MV-4-11 (cell line): Measurements from ENCODE around the gene KIFAP3.
A peak's percentile ranks its signal among the peaks of the same experiment; 100 is the strongest.
"Not testable (repeated sequence)": the region's sequence is repeated elsewhere in the genome, so short reads cannot be mapped to it uniquely, and the experiment has no call there.

Experiments
- DNase-seq: peaks from one replicate; lab custom pipeline; 2025; lab: John Stamatoyannopoulos, UW

KIFAP3 gene

DNA sequence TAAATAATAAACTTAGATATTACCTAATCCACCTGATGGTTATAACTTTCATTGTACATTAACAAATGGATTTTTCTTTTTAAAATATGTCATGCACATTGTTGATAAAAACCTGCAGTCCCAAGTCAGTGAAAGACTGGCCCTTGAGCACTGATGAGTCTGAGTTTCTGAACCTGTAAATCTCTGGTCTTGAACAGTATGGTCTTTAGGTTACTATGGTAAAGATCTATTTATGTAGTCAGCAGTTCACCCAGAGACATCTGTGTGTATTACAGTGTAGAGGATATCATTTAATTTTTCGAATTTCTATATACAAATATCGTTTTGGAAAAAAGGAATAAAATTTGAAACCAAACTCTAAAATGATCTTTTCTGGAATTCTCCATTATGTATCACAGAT, 150.4 kb downstream of the KIFAP3 start:
- no peak for DNase-seq

DNA sequence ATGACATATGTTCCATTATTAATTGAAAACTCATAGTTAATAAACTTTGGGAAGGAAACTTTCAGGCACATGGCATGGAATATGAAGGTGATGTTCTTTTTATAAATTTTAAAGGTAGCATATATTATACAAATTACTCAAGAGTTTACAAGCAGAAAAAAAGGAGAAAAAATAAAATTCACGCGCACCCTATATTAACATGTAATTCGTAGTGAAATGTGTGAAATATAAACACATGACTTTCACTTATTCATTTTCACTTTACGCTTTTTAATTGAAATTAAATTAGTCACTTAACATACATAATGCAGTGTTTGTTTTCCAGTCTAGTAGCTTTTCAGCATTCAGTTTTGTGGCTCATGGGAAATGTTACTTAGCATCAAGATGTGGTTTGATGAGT, 153.4 kb downstream of the KIFAP3 start:
- DNase-seq: no peak

DNA sequence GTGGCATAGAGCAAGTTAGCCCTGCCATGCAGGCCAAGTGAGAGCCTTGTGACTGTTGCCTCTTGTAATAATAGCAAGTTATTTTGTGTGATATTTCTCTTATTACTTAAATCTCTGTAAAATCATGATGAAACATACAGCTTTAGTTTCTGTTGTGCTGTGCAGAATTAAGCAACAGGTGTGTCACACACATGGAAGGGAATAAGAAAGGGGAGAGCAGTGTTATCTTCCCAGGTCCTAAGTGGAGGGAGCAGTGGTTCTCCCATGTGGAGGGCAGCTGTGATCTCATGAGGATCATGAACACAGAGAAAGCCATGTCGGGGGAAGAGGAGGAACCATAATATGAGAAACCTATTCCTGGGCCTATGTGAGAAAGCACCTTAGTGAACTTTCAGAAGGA, 155.6 kb downstream of the KIFAP3 start:
- DNase-seq: no peak

DNA sequence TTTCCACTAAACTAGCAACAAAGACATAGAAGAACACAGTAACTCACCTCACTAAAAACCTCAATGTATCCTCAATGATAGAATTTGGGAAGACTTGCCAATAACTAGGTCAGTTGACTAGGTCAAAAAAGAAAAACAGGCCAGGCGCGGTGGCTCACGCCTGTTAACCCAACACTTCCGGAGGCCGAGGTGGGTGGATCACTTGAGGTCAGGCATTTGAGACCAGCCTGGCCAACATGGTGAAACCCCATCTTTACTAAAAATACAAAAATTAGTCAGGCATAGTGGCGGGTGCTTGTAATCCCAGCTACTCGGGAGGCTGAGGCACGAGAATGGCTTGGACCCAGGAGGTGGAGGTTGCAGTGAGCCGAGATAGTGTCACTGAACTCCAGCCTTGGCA, 156.3 kb downstream of the KIFAP3 start:
- DNase-seq: not testable (repeated sequence)

DNA sequence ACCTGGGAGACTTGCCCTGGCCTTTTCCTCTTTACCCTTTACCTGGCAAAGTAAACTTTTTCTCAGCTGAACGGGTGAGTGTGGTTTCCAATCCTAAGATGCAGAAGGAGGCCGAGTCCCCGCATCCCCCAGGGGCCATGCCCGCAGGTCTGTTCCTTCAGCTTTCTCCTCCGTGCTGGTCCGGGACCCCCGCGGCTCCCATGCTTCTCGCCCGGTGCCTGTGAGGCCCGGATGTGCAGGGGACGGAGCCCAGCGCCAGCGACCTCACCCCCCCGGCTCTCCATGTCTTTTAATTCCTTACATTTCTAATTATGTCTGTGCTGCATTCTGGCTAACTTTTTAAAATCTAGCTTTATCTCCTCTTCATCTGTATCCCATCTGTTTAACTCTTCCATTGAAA, 159.3 kb downstream of the KIFAP3 start:
- DNase-seq: no peak

DNA sequence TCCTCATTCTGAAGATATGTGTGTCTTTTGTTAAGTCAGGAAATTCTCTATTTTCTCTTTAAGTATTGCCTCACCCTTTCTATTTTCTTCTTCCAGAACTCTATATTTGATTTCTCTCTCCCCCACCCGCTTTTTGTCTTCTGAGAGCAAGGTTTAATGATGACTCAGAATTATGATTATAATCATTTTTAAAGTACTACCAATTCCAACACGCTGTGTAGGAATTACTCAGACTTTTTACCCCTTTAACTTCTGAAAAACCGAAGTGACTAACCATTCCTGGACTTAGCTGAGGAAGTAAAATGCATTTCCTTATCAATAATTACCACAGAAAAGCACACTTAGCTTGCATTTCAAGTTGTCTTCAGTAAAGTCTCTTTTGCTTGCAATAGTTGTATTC, 160.0 kb downstream of the KIFAP3 start:
- peak; percentile 45 for DNase-seq

DNA sequence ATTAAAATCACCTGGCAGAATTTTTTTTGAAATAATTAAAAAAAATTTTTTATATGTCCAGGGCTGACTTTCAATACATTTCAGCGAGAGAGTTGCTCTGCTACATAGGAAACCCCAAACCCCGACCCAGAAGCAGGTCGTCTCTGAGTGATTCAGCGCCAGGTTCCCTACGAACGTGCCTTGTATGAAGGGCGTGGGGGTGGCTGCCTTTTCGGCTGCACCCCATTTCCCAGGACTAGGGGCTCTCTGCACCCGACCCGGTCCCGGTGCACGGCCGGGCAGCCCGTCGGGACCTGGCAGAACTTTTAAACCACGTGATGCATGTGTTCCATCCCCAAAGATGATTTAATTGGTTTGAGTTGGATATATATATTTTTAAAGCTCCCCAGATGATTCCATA, 165.0 kb downstream of the KIFAP3 start:
- DNase-seq: no peak

DNA sequence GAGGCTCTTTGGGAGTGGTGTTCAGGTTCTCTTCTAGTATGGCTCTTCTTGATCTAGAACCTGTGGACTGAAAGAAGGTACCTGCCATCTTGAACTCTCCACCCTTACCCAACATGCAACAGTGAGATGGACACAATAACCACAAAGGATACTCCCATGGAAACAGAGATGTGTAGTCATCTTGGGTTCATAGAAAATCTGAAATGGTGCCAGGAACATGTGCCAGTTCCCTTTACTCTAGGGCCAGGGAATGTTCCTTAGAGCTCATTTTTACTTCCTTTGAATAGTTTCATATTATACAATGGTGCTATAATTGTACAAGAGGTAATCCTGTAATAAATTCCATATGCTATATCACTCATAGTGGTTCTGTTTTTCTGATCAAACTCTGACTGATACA, 167.6 kb downstream of the KIFAP3 start:
- DNase-seq: peak; percentile 50

DNA sequence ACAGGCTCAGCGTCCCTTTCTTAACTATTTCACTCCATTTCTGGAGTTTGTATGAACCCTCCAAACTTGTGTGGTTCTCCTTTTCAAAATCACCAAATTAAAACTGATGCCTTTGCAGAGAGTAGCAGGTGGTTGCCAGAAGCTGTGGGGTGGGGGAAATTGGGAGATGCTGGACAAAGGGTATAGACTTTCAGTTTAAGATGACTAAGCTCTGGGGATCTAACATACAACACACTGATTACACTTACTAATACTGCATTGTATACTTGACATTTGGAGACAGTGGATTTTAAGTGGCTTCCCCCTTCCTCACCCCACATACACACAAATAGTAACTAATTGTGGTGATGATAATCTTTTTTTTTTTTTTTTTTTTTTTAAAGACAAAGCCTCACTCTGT, 169.7 kb downstream of the KIFAP3 start:
- DNase-seq: no peak

DNA sequence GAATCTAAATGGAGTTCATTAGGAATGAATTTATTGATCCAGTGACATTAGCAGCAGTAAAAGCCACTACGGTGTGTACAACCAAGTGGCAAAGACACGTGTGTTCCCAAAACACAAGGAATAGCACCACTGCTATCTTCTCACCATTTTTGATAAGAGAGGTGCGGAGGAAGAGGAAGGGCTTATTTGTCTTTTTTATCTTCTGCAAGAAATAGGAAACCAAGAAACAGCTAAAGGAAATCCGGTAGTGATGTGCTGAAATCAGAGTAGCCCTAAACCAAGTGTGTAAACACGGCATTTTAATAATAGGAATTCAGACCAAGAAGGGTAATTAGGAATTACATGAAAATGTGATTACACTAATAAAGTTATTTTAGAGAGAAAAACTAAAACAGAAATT, 171.7 kb downstream of the KIFAP3 start:
- DNase-seq: no peak

DNA sequence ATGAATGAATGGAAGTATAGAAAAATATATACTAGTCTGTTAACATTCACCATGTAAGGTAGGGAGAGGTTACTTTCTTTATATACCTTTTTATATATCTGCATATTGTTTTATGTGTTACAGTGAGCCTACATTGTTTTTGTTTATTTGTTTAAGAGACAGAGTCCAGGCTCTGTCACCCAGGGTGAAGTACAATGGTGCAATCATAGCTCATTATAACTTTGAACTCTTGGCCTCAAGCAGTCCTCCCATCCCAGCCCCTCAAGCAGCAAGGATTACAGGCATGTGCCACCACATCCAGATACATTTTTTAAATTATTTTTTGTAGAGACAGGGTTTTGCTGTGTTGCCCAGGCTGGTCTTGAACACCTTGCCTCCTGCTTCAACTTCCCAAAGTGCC, 173.4 kb downstream of the KIFAP3 start:
- no peak for DNase-seq

DNA sequence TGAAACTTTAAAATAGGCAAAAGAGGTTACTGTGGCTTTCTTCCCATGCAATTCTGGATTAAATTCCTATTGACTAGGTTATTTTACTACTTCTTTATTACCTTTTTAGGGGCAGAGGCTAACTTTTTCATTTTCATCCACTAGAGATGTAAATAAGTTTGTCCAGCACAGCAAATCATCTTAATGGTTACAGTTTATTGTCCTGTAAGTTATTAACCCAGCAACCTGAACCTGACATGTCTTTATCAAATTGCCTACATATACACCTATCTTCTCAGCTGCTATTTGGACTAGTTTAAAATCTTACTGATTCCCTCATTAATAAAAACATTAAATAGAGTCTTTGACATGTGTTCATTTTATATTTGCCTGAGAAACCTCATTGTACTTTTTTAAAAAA, 173.9 kb downstream of the KIFAP3 start:
- DNase-seq: no peak

DNA sequence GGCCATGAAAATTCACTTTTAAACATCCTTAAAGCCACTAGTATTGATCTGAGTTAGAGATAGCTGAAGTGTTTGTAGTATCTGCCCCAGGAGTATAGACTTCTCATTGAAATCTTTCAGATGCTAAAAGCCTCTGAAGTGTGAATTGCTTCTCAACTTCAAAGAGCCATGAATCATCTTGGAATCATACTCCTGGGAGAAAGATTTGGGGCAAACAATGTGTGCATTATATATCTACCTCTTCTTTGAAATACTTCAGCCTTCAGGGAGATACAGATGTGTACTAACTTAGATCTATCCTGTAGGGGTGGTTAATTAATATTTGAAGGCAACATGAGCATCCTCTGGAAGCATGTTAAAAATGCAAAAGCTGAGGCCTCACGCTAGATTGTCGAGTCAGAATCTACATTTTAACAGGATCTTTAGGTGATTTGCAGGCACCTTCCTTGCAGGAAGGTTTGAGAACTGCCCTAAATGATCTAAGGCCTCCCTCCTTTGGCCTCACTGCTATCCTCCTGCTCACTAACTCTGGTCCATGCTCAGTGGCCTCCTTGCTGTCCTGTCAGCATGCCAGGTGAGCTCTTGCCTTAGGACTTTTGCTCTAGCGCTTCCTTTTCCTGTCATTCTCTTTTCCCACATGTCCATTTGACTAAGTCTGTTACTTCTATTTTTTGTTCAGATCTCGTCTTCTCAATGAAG, 174.8 kb downstream of the KIFAP3 start:
- DNase-seq: no peak

DNA sequence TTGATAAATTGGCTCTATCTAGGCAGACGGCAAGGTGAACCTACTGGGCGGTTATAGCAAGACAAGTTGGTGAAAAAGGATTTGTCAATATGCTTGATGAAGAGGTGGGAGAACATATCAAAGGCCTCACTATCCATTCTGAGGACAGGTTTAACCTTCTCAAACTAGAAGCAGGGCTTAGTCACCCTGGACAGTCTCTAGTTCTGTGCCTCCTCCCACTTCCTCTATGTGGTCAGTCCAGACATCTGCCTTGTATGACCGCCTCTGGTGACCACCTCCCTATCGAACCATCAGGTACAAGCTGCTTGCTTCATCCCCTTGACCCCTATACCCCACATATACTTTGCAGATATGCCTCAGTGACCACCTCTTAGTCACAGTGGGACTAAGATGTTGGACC, 178.5 kb downstream of the KIFAP3 start:
- peak; percentile 73 for DNase-seq

DNA sequence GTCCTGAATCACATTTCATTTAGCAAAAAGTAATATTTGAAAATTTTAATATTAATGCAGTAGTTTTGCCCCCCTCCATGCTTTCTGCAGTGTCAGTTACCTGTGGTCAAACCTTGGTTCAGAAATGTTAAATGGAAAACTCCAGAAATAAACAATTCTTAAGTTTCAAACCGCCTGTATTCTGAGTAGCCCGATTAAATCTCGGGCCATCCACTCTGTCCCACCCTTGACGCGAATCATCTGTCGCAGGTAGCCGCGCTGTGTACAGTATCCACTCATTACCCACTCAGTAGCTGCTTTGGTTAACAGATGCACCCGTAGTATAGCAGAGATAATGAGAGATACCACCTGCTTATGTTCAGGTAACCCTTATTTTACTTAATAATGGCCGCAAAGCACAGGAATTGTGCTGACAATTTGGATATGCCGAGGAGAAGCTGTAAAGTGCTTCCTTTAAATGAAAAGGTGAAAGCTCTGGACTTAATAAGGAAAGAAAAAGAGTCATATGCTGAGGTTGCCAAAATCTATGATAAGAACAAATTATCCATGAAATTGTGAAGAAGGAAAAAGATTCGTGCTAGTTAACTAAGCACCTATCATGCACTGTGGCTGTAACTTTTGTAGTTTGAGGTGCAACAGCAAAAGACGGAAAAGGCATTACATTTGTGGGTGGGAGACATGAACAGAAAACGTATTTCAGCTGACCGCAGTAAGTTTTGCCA, 179.9 kb downstream of the KIFAP3 start:
- no peak for DNase-seq

DNA sequence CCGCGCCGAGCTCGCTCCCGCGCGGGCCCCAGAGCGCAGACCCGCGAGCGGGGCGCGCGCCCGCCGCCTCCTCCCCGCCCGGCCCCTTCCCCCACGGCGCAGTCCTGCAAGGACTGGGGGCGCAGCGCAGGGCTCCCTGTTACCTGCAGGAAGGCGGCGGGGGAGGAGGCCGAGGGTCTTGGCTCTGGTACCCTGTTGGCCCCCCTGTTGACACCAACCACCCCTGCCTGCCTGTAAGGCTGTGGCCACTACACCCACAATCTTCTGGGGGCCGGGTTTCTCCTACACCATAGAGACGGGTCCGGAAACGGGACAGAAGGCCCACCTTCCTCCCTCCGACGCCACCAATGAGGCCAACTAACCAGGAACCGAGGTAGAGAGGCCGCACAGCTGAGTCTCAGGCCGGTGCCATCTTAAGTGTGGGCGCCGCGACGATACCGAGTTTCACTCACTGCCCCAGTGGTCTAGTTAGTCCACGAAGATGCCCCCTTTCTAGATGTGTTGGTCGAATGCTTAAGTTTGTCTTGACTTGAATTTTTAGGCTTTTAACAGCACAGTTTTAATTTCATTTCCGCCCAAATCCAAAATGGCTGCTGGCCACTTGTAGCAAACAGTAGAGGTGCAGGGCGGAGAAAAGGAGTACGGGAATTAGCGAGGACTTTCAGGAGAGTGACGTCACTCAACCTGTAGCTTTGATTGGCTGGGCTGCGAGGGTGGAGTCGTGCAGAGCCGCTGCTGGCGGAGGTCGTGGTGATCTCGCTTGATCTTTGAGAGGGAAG, 180.7 kb downstream of the KIFAP3 start, which contains the start of gene SCYL3:
Gene SCYL3 (minus strand): TSS at position 252 of the 779 bp plus-strand sequence. CDS start 5,056 bp downstream, outside the sequence.
- peak; percentile 96 for DNase-seq

DNA sequence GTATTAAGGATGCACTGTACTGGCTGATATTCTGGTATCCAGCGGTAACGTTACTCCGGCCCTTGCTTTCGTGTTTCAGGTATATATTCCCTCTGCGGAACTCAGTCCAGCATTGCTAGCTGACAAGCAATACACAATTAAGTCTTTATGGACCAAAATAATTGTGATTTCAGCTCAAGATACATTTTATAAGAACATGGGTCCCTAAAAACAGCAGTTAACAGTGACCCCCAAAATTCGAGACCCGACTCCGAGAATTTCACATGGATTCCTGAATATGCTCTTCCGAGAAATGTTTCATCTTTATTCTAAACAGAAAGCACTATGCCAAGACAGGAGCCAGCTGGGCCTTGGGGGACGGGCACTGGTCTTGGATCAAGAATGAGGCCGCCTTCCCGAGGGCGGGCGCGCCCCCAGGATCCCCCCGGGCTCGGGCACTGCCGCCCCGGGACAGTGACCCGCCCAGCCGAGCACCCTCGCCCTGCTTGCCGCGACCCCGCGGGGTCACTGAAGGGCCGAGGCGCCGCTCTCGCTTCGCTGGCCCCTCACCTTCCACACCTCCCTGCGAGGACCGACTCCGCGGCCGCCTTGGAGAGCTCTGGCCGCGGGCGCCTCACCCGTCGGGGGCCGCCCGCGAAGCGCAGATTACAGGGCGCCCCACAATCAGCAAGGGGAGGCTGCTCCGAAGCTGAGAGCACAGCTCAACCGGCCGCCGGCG, 181.4 kb downstream of the KIFAP3 start:
- no peak for DNase-seq

DNA sequence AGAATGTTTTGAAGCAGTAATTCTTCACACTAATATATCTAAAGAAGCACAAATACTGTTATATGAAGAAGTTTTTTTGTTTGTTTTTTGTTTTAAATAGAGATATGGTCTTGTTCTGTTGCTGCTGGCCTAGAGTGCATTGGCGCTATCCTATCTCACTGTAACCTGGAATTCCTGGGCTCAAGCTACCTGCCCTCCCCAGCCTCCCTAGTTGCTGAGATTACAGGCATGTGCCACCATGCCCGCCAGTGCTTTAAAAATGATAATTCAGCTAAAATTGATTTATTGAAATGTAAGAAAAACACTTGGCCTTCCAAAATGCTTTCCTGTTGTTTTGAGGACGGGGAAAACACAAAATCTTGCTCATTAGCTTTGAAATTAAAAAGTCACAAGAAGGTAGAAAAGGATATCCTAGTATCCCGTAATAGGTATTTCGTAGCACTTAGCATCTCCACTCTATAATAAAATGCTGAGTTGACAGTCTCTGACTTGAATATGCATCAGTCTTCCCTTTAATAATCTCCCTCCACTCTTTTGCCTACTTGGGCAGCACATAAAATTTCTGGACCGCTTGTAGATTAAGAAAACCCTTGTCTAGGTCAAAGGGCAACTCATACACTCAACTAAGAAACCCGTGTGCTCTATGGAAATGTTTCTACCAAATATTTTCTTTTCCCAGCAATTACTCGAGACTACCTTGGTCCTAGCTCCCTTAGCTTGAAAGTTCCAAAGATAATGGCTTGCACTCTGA, 182.1 kb downstream of the KIFAP3 start:
- DNase-seq: no peak

DNA sequence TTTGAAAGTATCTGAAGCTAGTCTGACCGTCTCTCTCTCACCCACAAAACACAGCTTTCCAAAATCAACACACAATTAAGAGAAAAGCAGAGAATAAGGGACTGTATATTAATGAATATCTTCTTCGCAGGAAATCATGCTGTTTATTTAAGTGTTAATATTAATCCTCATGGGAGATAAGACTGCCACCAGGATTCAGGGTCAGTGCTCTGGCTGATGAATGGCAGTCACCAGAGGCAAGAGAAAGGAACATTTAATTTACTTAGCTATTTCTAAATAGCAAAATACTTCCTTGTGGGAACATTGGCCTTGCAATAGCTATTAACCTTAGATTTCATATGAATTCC, 183.0 kb downstream of the KIFAP3 start:
- DNase-seq: no peak

DNA sequence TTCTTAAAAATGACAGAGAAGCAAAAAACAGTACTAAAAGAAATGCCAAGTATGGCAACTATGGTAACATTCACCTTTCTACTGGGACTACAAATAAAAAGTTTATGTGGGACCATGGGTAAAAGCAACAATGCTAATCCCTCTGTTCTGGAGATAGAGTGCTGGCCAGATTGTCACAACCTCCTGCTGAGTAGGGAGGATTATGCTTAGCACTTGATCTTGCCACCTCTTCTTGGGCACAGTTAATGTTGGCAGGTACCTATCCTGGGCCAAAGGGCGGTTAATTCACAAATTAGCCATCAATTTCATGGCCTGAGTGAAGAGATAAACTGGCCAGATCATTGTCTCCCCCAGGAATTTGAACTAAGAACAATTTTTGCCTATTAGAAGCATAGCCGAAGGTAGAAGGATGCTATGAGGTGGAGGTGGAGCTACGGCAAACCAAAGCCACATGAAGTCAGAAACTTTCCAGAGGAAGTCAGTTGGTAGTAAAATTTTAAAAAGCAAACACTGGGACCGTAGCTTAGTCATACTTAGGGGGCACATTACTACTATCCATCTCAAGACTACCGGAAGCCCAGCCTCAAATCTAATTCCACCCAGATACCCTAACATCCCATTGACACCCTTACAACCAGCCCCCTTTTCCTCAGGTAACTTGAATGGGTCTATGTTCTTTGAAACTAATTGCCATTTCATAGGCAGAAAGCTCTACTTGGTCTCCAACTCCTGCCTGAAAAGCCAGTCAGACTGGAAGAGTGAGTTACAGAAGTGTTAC, 183.5 kb downstream of the KIFAP3 start:
- DNase-seq: no peak

DNA sequence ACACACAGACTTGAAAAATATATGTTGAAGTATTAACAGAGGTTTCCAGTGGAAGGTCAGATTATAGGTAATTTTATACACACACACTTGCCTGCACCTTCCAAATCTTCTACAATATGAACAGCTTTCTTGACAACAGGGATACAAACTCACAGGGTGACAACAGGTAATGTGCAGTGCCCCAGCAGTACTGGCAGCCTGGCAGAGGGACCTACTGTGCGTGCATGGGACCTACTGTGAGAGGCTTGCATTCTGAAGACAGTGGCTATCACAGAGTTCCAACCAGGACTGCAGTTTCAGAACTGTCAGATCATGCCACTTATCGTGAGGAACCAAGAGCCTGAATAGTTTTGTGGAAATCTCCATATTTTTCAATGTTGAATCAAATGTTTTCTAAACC, 184.6 kb downstream of the KIFAP3 start:
- DNase-seq: no peak
